ENCODE results near the gene TBC1D9.

TBC1D9 gene

GRCh38 chr4:140718241-140718952, 37.8 kb downstream of the TBC1D9 start:
- TF ChIP-seq, protein P1, sequence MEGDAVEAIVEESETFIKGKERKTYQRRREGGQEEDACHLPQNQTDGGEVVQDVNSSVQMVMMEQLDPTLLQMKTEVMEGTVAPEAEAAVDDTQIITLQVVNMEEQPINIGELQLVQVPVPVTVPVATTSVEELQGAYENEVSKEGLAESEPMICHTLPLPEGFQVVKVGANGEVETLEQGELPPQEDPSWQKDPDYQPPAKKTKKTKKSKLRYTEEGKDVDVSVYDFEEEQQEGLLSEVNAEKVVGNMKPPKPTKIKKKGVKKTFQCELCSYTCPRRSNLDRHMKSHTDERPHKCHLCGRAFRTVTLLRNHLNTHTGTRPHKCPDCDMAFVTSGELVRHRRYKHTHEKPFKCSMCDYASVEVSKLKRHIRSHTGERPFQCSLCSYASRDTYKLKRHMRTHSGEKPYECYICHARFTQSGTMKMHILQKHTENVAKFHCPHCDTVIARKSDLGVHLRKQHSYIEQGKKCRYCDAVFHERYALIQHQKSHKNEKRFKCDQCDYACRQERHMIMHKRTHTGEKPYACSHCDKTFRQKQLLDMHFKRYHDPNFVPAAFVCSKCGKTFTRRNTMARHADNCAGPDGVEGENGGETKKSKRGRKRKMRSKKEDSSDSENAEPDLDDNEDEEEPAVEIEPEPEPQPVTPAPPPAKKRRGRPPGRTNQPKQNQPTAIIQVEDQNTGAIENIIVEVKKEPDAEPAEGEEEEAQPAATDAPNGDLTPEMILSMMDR (IDR thresholded peaks at IDR 0.05), result no peak

GRCh38 chr4:140717313-140717712, 38.9 kb downstream of the TBC1D9 start:
- TF ChIP-seq, protein P1 (IDR thresholded peaks at IDR 0.05), result no peak

GRCh38 chr4:140715119-140715518, 41.1 kb downstream of the TBC1D9 start:
- TF ChIP-seq, protein P1 (IDR thresholded peaks at IDR 0.05), result no peak

DNA sequence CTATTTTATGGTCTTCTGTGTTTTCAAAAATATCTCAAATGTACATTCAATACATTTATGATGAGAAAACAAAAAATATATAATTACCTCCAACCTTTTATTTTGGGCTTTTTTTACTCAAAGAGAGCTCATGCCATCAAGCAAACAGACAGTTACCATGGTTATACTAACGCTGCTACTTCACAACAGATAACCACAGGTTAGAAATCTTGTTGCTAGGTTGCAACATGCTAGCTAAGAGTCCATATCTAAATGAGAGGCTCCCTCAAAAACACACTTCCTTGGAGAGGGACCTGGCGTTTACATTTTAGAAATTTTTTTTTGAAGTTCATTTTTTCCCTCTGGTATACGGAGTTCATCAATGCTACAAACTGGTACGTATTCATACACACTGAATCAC, 44.3 kb downstream of the TBC1D9 start:
- TF ChIP-seq, protein P1 (IDR thresholded peaks at IDR 0.05), result no peak

DNA sequence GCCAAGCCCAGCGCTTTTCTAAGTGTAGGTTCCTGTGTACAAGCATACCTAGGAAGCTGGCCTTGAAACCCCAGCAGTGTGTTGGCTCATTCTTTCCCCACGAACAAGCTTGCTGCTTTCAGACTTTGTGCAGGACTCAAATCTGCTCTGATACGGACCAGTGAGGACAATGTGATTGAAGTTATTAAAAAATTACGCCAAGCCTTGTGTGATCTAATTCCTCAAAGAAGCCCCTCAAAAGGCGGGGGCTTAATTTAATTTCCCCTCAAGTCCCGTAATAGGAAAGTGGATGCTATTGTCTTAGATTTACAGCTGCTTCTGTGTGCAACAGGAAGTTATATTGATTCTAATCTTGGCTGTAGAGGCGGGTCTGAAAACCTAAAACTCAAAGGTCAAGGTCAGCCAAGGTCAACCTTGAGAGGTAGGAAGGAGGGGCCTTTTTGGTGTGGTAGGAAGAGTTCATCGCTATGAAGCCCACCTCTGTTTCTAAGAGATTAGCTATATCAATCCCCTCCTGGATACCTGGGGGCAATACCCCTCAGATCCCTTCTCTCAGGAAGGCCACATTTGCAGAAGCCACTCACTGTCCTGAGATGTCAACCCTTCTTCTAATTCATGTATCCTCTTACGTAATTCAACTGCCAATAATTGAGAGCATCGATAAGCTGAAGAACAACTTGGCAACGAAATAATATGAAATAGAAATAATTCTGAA, 45.1 kb downstream of the TBC1D9 start:
- TF ChIP-seq, protein P1 (IDR thresholded peaks at IDR 0.05), result no peak

DNA sequence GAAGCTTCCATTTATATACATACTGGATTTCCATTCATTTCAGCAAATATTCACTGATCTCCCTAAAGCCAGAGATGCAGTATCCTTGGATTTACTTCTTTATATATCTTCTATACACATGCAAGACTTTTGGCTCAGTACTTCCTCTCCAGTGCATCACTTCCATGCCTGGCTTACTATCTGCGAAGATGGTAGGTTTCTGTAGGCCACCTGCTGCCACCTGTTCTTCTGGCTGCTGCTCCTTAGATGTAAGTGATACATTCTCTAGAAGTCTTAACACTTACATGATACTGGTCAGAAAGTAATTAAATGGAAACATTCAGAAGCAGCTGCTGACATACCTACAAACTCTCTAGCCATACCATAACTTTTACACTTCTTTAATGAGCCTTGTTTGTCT, 48.9 kb downstream of the TBC1D9 start:
- TF ChIP-seq, protein P1 (IDR thresholded peaks at IDR 0.05), result no peak

DNA sequence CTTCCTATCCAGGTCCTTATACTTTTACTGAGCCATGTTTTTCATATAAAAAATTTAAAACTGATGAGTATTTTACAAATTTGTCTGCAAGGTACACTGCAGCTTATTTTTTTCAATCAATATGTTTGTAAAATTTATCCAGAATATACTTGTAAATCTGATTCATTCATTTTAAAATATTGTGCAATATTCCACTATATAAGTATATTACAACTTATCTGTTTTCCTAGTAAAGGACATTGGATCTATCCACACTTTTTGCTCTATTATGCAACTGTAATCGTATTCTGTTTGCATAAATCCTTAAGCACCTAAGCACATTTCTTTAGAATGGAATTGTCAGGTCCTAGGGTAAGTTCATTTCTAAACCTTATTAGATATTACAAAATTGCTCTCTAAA, 49.5 kb downstream of the TBC1D9 start:
- TF ChIP-seq, protein P1 (IDR thresholded peaks at IDR 0.05), result no peak

Data from LNCAP (cell line).